ENCODE measurements around the gene ZNF554.

Gene ZNF554

DNA sequence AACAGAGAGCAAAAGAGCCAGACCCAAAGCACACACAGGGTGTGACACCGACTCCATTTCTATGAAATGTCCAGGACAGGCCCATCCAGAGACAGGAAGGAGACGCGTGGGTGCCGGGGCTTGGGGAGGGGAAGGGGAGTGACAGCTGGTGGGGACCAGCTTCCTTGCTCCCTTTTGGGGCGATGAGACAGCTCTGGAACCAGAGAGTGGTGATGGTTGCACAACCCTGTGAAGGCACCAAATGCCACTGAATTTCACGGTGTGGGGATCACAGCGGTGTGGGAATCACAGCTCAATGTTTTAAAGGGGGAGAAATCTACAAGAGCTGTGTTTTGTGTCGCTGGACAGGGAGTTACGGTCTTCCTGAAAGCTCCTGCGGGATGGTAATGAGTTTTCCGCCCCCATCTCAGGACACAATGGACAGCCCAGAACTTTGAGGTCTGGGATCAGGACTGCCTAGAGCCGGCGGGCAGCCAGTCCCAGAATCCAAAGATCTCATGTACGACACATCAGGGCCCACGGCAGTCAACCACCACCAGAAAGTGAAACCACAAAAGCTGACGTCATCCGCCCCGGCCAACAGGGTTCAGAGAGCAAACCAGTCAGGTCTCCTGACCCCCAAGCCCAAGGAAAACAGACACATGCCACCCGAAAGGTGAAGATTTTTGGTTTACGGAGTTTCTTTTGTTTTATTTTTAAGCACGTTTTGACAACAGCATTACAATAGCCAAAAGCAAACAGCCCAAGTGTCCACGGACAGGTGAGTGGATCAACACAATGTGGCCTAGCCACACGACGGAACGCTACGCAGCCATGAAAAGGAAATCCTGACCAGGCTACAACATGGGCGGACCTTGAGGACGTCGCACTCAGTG lies 43.9 kb upstream of the ZNF554 start:
- no peak overlapping the region for H3K4me3 ChIP-seq (replicated peaks; ENCODE audit: low read depth, low read length)
- TF ChIP-seq, protein P1, sequence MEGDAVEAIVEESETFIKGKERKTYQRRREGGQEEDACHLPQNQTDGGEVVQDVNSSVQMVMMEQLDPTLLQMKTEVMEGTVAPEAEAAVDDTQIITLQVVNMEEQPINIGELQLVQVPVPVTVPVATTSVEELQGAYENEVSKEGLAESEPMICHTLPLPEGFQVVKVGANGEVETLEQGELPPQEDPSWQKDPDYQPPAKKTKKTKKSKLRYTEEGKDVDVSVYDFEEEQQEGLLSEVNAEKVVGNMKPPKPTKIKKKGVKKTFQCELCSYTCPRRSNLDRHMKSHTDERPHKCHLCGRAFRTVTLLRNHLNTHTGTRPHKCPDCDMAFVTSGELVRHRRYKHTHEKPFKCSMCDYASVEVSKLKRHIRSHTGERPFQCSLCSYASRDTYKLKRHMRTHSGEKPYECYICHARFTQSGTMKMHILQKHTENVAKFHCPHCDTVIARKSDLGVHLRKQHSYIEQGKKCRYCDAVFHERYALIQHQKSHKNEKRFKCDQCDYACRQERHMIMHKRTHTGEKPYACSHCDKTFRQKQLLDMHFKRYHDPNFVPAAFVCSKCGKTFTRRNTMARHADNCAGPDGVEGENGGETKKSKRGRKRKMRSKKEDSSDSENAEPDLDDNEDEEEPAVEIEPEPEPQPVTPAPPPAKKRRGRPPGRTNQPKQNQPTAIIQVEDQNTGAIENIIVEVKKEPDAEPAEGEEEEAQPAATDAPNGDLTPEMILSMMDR (IDR thresholded peaks at IDR 0.05; ENCODE audit: low read length, missing control alignments), result no peak
- DNase-seq (ENCODE audit: low read depth), result peak; percentile 19

DNA sequence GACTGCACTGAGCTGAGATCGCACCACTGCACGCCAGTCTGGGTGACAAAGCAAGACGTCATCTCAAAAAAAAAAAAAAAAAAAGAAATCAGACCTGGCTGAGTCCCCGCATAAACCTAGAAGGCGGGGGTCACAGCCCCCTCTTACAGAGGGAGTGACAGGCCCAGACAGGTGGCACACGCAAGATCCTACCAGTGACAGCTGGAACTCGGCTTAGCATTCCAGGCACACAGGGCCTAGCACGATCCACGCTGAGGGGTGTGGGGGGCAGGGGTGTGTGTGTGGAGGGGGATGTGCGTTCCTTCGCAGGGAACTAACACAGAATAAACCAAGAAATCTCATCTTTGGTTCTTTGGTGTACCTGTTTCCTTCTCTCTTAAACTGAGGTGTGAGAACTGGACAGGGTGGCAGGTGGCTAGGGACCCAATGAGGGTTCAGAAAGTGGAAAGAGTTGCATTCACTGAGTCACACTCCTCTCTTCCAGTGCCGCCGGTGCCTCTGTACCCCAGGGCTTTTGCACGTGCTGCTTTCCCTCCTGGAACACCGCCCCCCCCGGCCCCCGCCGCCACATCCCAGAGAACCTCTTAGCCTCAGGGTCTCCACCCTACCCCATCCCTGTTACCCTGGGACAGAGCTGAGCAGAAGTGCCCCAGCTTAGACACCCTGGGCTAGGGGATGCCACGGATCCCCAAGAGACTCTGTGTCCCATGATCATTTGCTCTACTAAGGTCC lies 41.5 kb upstream of the ZNF554 start:
- TF ChIP-seq, protein P1 (IDR thresholded peaks at IDR 0.05; ENCODE audit: low read length, missing control alignments), result no peak
- DNase-seq (ENCODE audit: low read depth), result no peak
- H3K4me3 ChIP-seq (replicated peaks; ENCODE audit: low read depth, low read length), result no peak overlapping the region

DNA sequence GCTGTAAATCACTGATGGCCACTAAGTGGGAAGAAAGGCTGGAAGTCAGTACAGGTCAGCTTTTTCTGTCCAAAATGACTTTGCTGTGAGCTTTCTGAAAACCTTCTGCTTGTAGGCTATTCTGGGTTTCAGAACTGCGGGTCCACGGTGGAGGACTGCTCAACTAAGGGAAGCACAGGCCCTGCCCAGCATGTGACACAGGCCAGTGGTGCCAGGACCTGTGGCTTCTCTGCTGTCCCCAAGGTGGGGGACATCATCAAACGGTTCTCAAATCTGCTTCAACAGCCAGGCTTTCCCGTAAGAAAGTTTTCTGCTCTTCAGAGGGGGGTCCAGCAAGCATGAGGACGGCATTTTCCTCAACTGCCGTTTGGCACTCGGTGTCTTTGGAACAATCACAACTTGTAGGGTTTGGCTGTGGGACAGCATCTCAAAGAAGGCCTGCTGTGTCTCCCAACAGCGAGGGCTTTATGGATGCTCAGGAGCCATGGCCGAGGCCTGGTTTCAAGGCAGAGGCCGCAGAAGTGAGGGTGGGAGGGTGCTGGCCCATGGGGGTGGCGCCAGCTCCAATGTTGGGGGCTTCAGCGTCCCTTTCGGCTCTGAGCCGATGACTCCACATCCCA lies 40.4 kb upstream of the ZNF554 start:
- TF ChIP-seq, protein P1 (IDR thresholded peaks at IDR 0.05; ENCODE audit: low read length, missing control alignments), result no peak
- H3K4me3 ChIP-seq (replicated peaks; ENCODE audit: low read depth, low read length), result no peak overlapping the region
- DNase-seq (ENCODE audit: low read depth), result no peak

DNA sequence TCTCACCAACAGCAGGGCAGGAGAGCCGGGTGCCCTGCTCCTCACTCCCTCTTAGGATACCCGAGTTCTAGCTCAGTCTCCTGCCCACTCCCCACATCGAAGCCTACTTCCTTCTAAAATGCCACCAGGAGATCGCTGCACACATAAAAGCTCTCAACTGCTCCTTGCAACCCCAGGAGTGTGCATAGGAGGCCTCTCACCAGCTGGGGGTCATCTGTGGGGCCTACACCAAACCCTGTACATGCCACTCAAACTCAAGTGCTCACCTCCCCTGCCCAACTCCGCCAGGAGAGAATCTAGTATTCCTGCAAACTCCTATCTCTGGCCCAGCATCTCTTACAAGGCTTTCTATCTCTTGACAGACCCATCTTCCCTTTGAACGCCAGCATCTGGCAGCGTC lies 39.4 kb upstream of the ZNF554 start:
- DNase-seq (ENCODE audit: low read depth), result no peak
- H3K4me3 ChIP-seq (replicated peaks; ENCODE audit: low read depth, low read length), result no peak overlapping the region
- TF ChIP-seq, protein P1 (IDR thresholded peaks at IDR 0.05; ENCODE audit: low read length, missing control alignments), result no peak

DNA sequence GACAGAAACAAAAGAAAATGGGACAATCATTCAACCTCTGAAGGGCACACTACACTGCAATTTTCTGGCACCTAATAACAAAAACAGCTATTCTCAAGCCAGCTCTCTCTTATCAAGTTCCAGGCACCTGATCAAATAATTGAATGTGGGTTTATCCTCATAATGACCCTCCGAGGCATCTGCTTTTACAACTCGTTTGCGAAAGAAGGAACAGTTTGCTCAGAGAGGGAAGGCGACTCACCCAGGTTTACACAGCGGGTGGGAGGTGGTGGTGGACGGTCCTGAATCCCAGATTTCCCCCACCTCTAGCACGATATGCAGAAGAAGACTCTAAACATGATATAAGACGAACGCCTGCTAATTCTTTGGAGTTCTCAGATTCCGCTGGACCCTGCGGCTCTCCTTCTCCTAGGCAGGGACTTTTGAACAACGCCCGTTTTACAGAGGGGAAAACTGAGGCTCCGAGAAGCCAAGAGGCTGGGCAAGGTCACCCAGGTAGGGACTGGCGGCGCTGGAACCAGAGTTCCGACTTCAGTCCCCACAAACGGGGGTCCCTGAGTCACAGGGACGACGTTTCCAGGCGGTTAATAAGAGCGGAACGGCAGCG lies 37.2 kb upstream of the ZNF554 start:
- TF ChIP-seq, protein P1 (IDR thresholded peaks at IDR 0.05; ENCODE audit: low read length, missing control alignments), result no peak
- peak overlapping the region; percentile 98 for H3K4me3 ChIP-seq (replicated peaks; ENCODE audit: low read depth, low read length)

DNA sequence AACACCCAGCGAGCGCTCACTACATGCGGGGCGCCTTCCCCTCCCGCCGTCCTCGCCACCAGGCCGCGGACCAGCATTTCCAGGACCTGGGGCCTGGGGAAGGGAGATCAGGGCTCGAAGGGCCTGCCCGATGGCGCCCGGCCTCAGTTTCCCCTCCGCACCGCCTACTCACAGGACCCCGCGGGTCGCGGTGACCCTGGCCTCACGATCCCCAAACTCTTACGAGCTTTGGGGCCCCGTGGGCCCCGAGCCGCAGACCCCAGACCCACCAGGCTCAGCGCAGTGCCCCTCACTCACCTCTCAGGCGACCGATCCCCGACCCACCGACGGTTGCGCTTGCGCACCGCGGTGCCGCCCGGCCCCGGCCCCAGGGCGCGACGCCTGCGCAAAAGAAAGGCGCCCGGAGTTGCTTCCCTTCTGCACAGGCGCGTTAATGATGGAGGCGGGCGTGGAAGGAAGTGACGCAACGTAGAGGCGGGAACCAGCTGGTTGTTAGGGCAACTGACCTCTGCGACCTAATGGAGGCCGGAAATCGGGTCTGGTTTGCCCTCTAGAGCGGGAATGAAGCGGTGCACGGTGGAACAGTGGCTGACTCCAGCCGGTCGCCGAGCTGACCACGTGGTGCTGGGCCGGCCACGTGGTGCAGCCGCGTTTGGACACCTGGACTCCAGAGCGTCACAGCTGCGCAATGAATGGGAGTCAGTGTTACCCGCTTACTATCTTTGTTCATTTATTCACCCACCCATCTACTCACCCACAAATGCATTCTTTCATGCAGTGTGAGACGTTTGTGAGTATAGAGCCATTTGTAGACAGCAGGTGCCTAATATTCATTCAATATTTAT lies 36.5 kb upstream of the ZNF554 start, which contains the start of gene SGTA:
TSS of gene SGTA (minus strand) at position 338 of the 845 bp plus-strand sequence. CDS start 14,205 bp downstream, outside the sequence.
- DNase-seq (ENCODE audit: low read depth), result peak; percentile 99
- peak within 1 kb of the TSS; percentile 98 for H3K4me3 ChIP-seq (replicated peaks; ENCODE audit: low read depth, low read length)
- TF ChIP-seq, protein P1 (IDR thresholded peaks at IDR 0.05; ENCODE audit: low read length, missing control alignments), result peak; percentile 39

More for the DNA sequence above, 37.2 kb upstream of the ZNF554 start:
- DNase-seq (ENCODE audit: low read depth), result no peak

Measured in fibroblast of pulmonary artery (primary cell).